NOMO-1 treated with dmso at 0.1 percent for 144 hours (cell line): ENCODE measurements around the gene ZNF140.

ENCODE experiments used
- DNase-seq: peaks from one replicate; lab custom pipeline; 2025; ENCODE audit not compliant: unreplicated experiment; lab: John Stamatoyannopoulos, UW

Gene ZNF140

DNA sequence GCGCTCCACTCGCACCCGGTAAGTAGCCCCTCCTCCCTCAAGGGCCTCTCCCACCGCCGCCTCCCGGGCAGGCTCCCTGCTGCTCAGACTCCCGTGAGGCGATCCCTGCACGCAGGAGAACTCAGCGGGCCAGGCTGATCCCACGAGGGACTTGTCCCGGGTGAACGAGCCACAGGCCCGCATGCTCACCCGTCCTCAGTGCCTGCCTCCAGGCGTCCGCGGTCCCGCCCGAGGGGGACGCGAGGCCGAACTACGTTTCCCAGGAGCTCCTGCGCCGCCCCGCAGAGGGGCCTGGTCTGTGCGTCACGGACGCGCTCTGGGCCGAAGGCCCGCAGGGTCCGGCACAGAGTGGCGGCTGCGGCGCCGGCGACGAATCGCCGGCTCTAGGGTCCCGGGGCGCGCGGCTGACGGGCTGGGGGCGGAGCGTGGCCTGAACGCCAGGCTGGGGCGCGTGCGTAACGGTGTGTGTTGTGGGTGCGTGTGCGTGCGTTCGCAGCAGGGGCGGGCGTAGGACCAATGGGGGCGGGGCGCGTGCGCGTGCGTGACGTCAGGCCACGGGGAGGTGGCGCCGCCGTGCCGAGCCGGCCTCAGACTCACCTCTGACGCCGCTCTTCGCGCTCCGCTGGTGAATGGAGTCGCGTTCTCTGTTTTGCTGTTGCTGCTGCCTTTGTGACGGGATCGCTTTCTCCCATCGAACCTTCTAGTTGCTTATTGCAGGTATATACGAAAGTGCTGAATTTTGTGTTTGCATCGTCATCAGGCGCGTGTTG lies 49.5 kb downstream of the ZNF140 start, which contains the start of the genes ZNF10 and ZNF891:
Gene ZNF10 (plus strand): TSS at position 590 of the 770 bp plus-strand sequence. CDS start 13,866 bp downstream, outside the sequence.
Gene ZNF891 (minus strand): TSS at position 237 of the 770 bp plus-strand sequence. CDS start 8,356 bp downstream, outside the sequence.
- peak; percentile 93 for DNase-seq

DNA sequence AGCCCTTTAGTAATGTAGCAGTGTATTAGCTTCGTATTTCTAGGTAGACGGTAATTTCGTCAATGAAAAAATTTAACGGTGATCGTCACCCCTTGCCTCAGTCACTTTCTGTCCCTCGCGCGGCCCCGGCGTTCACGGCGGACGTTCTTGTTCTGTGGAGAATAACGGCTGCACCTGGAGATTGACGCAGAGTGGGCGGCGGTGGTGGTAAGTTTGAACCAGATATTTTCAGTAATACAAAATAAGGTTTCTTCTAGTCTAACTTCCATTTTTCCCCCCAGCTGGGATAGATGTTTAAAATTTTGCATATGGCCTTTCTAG lies 50.0 kb downstream of the ZNF140 start:
- no peak for DNase-seq

DNA sequence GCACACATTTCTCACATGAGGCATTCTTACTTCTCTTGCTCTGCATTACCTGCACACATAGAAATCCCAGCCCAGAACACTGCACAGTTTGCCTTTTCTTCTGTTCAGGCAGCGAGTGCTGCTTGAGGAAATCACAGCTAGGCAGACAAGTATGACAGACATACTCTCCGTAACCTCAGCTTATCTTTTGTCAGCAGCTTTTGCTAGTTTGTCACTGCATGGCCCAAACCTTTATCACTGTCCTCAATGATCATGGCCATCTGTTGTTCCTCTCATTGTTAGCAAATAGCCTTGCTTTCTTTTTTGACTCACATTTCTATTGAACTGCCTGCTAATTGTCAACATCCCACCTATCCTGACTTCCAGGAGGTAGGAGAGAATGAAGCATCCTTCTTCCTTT lies 55.0 kb downstream of the ZNF140 start:
- no peak for DNase-seq

DNA sequence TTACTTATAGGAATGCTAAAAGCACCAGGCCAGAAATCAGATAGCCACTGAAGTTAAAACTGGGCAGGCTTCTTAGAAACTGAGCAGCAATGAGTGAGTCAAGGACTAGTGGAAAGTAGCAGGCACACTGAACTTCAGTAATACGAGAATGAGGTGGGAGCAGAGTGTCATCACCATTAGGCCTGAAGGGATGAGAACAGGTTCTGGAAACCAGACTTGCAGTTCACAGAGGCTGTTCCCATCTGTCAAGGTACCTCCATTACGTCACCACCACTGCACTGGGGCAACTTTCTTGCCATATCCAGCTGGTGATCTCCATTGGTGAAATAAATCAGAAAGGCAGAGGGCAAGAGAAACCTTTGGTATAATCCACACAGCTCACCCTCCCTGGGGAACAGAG lies 65.3 kb downstream of the ZNF140 start:
- no peak for DNase-seq

DNA sequence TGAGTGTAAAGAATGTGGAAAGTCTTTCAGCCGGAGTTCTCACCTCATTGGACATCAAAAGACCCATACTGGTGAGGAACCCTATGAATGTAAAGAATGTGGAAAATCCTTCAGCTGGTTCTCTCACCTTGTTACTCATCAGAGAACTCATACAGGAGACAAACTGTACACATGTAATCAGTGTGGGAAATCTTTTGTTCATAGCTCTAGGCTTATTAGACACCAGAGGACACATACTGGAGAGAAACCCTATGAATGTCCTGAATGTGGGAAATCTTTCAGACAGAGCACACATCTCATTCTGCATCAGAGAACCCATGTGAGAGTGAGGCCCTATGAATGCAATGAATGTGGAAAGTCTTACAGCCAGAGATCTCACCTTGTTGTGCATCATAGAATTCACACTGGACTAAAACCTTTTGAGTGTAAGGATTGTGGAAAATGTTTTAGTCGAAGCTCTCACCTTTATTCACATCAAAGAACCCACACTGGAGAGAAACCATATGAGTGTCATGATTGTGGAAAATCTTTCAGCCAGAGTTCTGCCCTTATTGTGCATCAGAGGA lies 75.5 kb downstream of the ZNF140 start:
- DNase-seq = no peak
